NB4 (cell line): ENCODE data around the gene U2AF2.

Experiments
- DNase-seq: peaks from one replicate; pipeline ENCODE4 v3.0.0; 2010; ENCODE audit warnings: low read depth
- H3K4me3 ChIP-seq: one replicate; pipeline ENCODE4 v1.5.1; 2011; ENCODE audit warnings: mild to moderate bottlenecking, low read depth, low read length, moderate library complexity
- CTCF ChIP-seq: IDR thresholded peaks from one replicate; pipeline ENCODE4 v1.5.1; 2012; ENCODE audit warnings: low read depth, low read length
- MYC ChIP-seq: IDR thresholded peaks from 2 replicates; pipeline ENCODE4 v1.6.1; 2011; ENCODE audit warnings: low read depth, low read length
- POLR2A ChIP-seq: IDR thresholded peaks from 2 replicates; pipeline ENCODE4 v1.6.1; 2011; ENCODE audit warnings: mild to moderate bottlenecking; ENCODE audit not compliant: insufficient read length; ENCODE audit errors: extremely low read depth
- TF ChIP-seq, protein P1 (sequence below): IDR thresholded peaks from 2 replicates; pipeline ENCODE4 v1.6.1; 2011; ENCODE audit warnings: low read depth, low read length

Gene U2AF2

GRCh38 chr19:55635334-55635717 lies 19.5 kb upstream of the U2AF2 start:
- no peak for TF ChIP-seq CTCF
- TF ChIP-seq, protein P1, sequence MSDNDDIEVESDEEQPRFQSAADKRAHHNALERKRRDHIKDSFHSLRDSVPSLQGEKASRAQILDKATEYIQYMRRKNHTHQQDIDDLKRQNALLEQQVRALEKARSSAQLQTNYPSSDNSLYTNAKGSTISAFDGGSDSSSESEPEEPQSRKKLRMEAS, result no peak
- TF ChIP-seq POLR2A, result no peak
- no peak for TF ChIP-seq MYC
- H3K4me3 ChIP-seq, result peak overlapping the region; percentile 94
- DNase-seq, result no peak

GRCh38 chr19:55635856-55636440 lies 18.9 kb upstream of the U2AF2 start:
- H3K4me3 ChIP-seq, result peak overlapping the region; percentile 94
- DNase-seq, result no peak
- TF ChIP-seq CTCF (no peak), MYC (no peak), POLR2A (no peak)
- TF ChIP-seq, protein P1, result no peak

- no peak overlapping the region for H3K4me3 ChIP-seq
- no peak for DNase-seq
- TF ChIP-seq, protein P1, result no peak
- no peak for TF ChIP-seq POLR2A
- no peak for TF ChIP-seq MYC
- TF ChIP-seq CTCF, result no peak
Observed at GRCh38 chr19:55636723-55637122, 18.1 kb upstream of the U2AF2 start.

- no peak overlapping the region for H3K4me3 ChIP-seq
- no peak for DNase-seq
- TF ChIP-seq POLR2A, result no peak
Observed at GRCh38 chr19:55637534-55637933, 17.3 kb upstream of the U2AF2 start.

DNA sequence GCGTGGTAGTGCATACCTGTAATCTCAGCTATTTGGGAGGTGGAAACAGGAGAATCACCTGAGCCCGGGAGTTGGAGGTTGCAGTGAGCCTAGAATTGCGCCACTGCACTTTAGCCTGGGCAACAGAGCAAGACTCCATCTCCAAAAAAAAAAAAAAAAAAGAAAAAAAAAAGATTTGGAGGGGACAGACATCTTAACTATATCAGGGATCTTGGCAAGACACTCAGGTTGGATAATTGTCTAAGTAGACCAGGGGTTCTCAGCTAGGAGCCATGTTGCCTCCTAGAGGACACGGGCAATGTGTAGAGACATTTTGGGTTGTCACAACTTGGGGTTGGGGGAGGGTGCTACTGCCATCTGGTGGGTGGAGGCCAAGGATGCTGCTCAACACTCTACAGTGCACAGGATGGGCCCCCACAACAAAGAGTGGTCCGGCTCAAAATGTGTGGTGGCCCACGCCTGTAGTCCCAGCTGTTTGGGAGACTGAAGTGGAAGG lies 15.9 kb upstream of the U2AF2 start:
- TF ChIP-seq CTCF (peak; percentile 57), MYC (no peak)
- H3K4me3 ChIP-seq, result no peak overlapping the region
- peak; percentile 70 for DNase-seq

DNA sequence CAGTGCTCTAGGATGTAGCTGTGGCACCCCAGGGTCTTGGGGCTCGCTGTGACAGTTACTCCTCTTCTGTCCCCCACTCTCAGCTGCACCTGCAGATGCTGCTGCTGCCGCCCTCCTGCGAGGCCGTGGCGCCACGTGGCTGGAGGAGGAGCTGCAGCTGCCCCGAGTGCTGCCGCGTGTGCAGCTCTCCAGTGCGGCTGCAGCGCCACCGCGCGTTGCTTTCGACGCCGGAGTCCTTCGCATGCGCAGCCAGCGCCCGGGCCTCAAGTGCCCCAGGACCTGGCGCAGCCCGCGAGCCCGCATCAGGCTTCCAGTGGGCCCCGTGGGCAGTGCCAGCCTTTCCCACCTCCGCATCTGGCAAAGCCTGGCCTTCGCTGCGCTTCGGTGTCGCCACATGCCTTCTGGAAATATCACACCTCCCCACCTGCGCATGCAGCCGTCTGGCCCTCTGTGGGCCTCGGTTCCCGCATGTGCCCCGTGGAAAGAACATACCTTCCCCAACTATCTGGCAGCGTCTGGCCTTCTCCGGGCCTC lies 14.7 kb upstream of the U2AF2 start:
- TF ChIP-seq MYC (no peak), POLR2A (no peak)
- peak overlapping the region; percentile 42 for H3K4me3 ChIP-seq
- DNase-seq, result no peak
